Natural killer cell (primary cell): Measurements from ENCODE around the gene WWC1. TPM values are rescaled to one million over a fixed set of nuclear protein-coding genes. Genes with fewer than 3 reads are reported as not detected.

Experiments used
- ATAC-seq, 3 donors: fragments of 150-1000 bp in 2 of 3; fragments of 200-7000 bp in 1 of 3; cut with Tn5 transposase; 1 replicate in 1 of 3; 2 replicates in 2 of 3; pipeline ENCODE4 v1.10.0; 2021; ENCODE audit warnings: mild to moderate bottlenecking in 2 of 3, moderate library complexity in 2 of 3
- DNase-seq, 2 donors: peaks; one replicate each; pipeline versions ENCODE4 v3.0.0 to v3.0.0-alpha.2; 2013 to 2021; ENCODE audit warnings: mixed read lengths in 1 of 2
- H3K27ac ChIP-seq: one replicate; pipeline ENCODE4 v1.5.1; 2013; ENCODE audit warnings: mild to moderate bottlenecking, low read length
- H3K27me3 ChIP-seq: one replicate; pipeline ENCODE4 v1.6.1; 2013; ENCODE audit warnings: low read length; ENCODE audit not compliant: control insufficient read depth, insufficient read depth
- H3K36me3 ChIP-seq: one replicate; pipeline ENCODE4 v1.6.1; 2013; ENCODE audit warnings: low read length; ENCODE audit not compliant: control insufficient read depth, insufficient read depth
- H3K4me1 ChIP-seq: one replicate; pipeline ENCODE4 v1.6.1; 2013; ENCODE audit warnings: low read length; ENCODE audit not compliant: control insufficient read depth, insufficient read depth
- H3K4me3 ChIP-seq: one replicate; pipeline ENCODE4 v1.5.1; 2013; ENCODE audit warnings: low read length
- H3K9me3 ChIP-seq: one replicate; pipeline ENCODE4 v1.6.1; 2013; ENCODE audit warnings: low read length; ENCODE audit not compliant: control insufficient read depth, insufficient read depth
- H3K27ac Mint-ChIP-seq, 2 donors: one replicate each; pipeline ENCODE4 v1.8.0; 2022; ENCODE audit warnings: mild to moderate bottlenecking in 2 of 2, mixed read lengths in 2 of 2, moderate library complexity in 1 of 2
- H3K27me3 Mint-ChIP-seq, 2 donors: one replicate each; pipeline ENCODE4 v1.8.0; 2022; ENCODE audit warnings: low read depth in 2 of 2, mixed read lengths in 2 of 2
- H3K36me3 Mint-ChIP-seq: one replicate; pipeline ENCODE4 v1.8.0; 2022; ENCODE audit warnings: mixed read lengths
- H3K4me1 Mint-ChIP-seq, 2 donors: one replicate each; pipeline ENCODE4 v1.8.0; 2022; ENCODE audit warnings: mixed read lengths in 2 of 2
- H3K4me3 Mint-ChIP-seq: one replicate; pipeline ENCODE4 v1.8.0; 2022; ENCODE audit warnings: mild to moderate bottlenecking, moderate library complexity, mixed read lengths
- H3K9me3 Mint-ChIP-seq, 2 donors: one replicate each; pipeline ENCODE4 v1.8.0; 2022; ENCODE audit warnings: mixed read lengths in 2 of 2
- WGBS: methylation state at CpG from one replicate; pipeline ENCODE4 v1.1.7; 2013; ENCODE audit warnings: missing lambda C conversion rate; ENCODE audit not compliant: insufficient coverage; 5-methylcytosine and 5-hydroxymethylcytosine counted together
- intact Hi-C: fragments of 100-400 bp; cut with micrococcal nuclease; formaldehyde crosslinking; loops from one replicate; pipeline ENCODE4 v1.14.2; 2022
- total RNA-seq, 4 donors: library from RNA; stranded (reverse); fragments of 120-200 nt in 1 of 4; gene quantifications; one replicate each; pipeline versions ENCODE4 v1.2.3 to v1.2.4, GENCODE V29; 2013 to 2022
- TF ChIP-seq, protein P1 (sequence below): fragments of 200-600 bp; IDR thresholded peaks from one replicate; pipeline ENCODE4 v1.8.0; 2022; ENCODE audit warnings: antibody characterized with exemption

Gene WWC1
- under 1 TPM; 0.42 to 0.66 (median 0.53) TPM for total RNA-seq
- 0.83 TPM for total RNA-seq (2013)

DNA sequence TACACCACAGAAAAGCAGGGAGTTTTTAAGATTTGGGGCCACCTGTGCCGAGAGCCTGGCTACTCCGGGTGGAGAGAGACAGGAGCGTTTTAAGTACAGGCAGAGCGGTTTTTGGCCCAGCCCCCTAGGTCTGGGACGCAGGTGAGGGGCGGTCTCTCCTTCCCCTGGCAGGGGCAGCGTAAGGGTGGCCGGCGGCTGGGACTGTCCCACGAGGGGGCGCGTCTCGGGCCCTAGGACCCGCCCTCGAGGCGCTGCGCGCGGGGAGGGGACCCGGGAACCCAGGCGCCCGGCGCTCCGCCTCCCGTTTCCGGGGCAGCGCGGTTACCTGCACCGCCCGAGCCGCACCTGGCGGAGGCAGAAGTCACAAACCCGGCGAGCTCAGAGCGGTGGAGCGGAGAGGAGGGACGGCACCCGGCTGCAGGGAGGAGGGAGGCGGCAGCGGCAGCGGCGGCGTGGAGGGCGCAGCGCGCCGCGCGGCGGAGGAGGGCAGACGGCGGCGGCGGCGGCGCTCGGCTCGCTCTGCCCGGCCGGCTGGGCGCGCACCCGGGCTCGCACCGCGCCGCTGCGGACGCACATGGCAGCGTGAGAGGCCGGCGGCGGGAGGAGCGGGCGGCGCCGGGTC is at the start of gene WWC1:
WWC1 (plus strand) TSS at position 304 of the 622 bp plus-strand sequence. CDS start 508 bp downstream, outside the sequence.
- peak; percentile 47 to 75 (median 74) for ATAC-seq
- under 1% methylated on average over 77 of the region's 77 CpGs for WGBS
- H3K4me1 ChIP-seq, result peaks cover 12% of the 10 kb centered on the region
- H3K27ac ChIP-seq, result no peak within 1 kb of the TSS
- H3K4me3 Mint-ChIP-seq, result peak within 1 kb of the TSS; percentile 84
- peaks cover 5 to 10% of the 10 kb centered on the region in 2 donors for H3K4me1 Mint-ChIP-seq
- no peak within 1 kb of the TSS for H3K4me3 ChIP-seq
- peak; percentile 19 to 73 for DNase-seq
- H3K36me3 ChIP-seq, result no peaks in the 10 kb centered on the region
- H3K9me3 Mint-ChIP-seq, result no peaks in the 10 kb centered on the region
- H3K27me3 ChIP-seq, result peaks cover 8% of the 10 kb centered on the region
- H3K9me3 ChIP-seq, result no peaks in the 10 kb centered on the region
- peaks cover 44 to 50% of the 10 kb centered on the region in 2 donors for H3K27me3 Mint-ChIP-seq
- no peak within 1 kb of the TSS for H3K27ac Mint-ChIP-seq
- TF ChIP-seq, protein P1, sequence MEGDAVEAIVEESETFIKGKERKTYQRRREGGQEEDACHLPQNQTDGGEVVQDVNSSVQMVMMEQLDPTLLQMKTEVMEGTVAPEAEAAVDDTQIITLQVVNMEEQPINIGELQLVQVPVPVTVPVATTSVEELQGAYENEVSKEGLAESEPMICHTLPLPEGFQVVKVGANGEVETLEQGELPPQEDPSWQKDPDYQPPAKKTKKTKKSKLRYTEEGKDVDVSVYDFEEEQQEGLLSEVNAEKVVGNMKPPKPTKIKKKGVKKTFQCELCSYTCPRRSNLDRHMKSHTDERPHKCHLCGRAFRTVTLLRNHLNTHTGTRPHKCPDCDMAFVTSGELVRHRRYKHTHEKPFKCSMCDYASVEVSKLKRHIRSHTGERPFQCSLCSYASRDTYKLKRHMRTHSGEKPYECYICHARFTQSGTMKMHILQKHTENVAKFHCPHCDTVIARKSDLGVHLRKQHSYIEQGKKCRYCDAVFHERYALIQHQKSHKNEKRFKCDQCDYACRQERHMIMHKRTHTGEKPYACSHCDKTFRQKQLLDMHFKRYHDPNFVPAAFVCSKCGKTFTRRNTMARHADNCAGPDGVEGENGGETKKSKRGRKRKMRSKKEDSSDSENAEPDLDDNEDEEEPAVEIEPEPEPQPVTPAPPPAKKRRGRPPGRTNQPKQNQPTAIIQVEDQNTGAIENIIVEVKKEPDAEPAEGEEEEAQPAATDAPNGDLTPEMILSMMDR, result no peak
- intact Hi-C loops, result no loop called here
- H3K36me3 Mint-ChIP-seq, result no peaks in the 10 kb centered on the region

DNA sequence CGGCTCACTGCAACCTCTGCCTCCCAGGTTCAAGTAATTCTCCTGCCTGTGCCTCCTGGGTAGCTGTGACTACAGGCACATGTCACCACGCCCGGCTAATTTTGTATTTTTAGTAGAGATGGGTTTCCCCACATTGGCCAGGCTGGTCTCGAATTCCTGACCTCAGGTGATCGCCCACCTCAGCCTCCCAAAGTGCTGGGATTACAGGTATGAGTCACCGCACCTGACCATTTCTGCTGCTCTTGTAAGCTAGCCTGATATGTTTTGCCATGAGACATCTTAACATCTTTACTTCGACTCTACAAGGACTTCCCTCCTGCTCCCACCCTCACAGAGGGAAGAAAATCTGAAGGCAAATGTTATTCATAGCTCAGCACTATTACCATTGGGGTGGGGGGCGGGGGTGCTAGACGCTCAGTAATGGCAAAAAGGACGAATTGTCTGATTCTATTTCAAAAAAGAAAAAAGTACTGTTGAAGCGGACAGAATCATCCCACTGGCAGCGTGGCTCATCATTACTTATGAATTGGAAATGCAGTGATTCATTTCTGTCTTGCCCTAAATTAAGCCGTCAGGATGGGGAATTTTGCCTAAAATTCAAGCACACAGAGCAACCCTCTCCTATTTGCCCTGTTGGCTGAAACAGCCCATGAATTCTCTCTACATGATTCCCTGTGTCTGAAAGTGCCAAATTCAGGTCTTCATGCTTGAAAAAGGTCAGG is 46.4 kb upstream of the WWC1 start:
- no peaks in the 10 kb centered on the region for H3K36me3 Mint-ChIP-seq
- no peak for ATAC-seq
- WGBS, result 80% methylated on average over 12 of the region's 13 CpGs

DNA sequence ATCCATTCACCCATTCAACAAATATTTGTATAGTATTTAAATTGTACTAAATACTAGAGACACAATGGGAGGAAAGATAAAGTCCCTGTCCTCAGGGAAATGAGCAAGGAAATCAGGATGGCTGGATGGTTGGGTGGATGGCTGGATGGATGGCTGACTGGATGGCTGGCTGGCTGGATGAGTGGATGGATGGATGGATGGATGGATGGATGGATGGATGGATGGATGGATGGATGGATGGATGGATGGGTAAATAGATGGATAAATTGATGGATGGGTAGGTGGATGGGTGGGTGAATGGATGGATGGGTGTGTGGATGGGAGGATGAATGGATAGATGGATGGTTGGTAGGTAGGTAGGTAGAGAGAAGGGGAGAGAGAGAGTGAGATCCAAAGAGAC is 41.5 kb upstream of the WWC1 start:
- H3K4me3 ChIP-seq, result no peak overlapping the region
- Mint-ChIP-seq H3K4me1 (peaks cover 0 to 5% of the 10 kb centered on the region in 2 donors), H3K4me3 (no peak overlapping the region), H3K27me3 (peaks cover 0 to 3% of the 10 kb centered on the region in 2 donors), H3K9me3 (no peaks in the 10 kb centered on the region), H3K27ac (no peak overlapping the region), H3K36me3 (no peaks in the 10 kb centered on the region)
- intact Hi-C loops, result no loop called here
- H3K36me3 ChIP-seq, result no peaks in the 10 kb centered on the region
- TF ChIP-seq, protein P1, result no peak
- no peak overlapping the region for H3K27ac ChIP-seq
- no peaks in the 10 kb centered on the region for H3K27me3 ChIP-seq
- H3K9me3 ChIP-seq, result no peaks in the 10 kb centered on the region
- ATAC-seq, result no peak
- no peaks in the 10 kb centered on the region for H3K4me1 ChIP-seq
- no peak for DNase-seq

More for the DNA sequence above, 46.4 kb upstream of the WWC1 start:
- Histone ChIP-seq H3K36me3 (no peaks in the 10 kb centered on the region), H3K4me1 (no peaks in the 10 kb centered on the region), H3K27me3 (no peaks in the 10 kb centered on the region), H3K4me3 (no peak overlapping the region), H3K27ac (no peak overlapping the region), H3K9me3 (no peaks in the 10 kb centered on the region)
- H3K4me1 Mint-ChIP-seq, result no peaks in the 10 kb centered on the region
- TF ChIP-seq, protein P1, result no peak
- DNase-seq, result no peak
- no peak overlapping the region for H3K27ac Mint-ChIP-seq
- no peak overlapping the region for H3K4me3 Mint-ChIP-seq
- intact Hi-C loops, result no loop called here
- peaks cover 0 to 3% of the 10 kb centered on the region in 2 donors for H3K27me3 Mint-ChIP-seq
- H3K9me3 Mint-ChIP-seq, result no peaks in the 10 kb centered on the region
